HepG2 (cell line): ENCODE data around the gene TMX3. TPM values are rescaled to one million over a fixed set of nuclear protein-coding genes. Genes with fewer than 3 reads are reported as not detected.

ENCODE experiments used
- ATAC-seq: fragments of 200-7000 bp; cut with Tn5 transposase; 3 replicates; pipeline ENCODE4 v1.9.1; 2020; ENCODE audit warnings: mild to moderate bottlenecking, moderate library complexity
- BruUV-seq: library from RNA; stranded (reverse); fragments of 400-500 nt; replicated peaks from 2 replicates; lab custom pipeline; 2021; lab: Mats Ljungman, UMichigan
- CTCF ChIA-PET: fragments of 300-600 bp; formaldehyde crosslinking; extraction: SDS; loops from one replicate; lab custom pipeline; 2021; ENCODE audit warnings: low total read pairs, inconsistent platforms, low intra/inter-chr PET ratio; lab: Yijun Ruan, JAX
- POLR2A ChIA-PET: fragments of 350-600 bp; sonication (Branson Sonifier 250); formaldehyde crosslinking; loops from one replicate; lab custom pipeline; 2020; ENCODE audit warnings: antibody characterized with exemption, inconsistent platforms; lab: Yijun Ruan, JAX
- DNase-seq: peaks from one replicate; pipeline ENCODE4 v3.0.0-alpha.2; 2015; ENCODE audit warnings: low spot score
- FAIRE-seq: peaks from 3 replicates; lab custom pipeline; 2011; peaks lifted over from hg19 to GRCh38; lab: Jason Lieb, UNC
- H2AFZ ChIP-seq: one replicate; pipeline ENCODE4 v1.6.1; 2011; ENCODE audit warnings: low read length, inconsistent platforms
- H3K27ac ChIP-seq: fragments of 300-600 bp; 3 replicates; pipeline ENCODE4 v1.8.0; 2011; ENCODE audit warnings: mixed run types, mild to moderate bottlenecking, mixed read lengths, low read length, inconsistent platforms; ENCODE audit not compliant: insufficient read depth; ENCODE audit errors: extremely low read length
- H3K27me3 ChIP-seq, 2 experiments: fragments of 200-600 bp in 1 of 2; 2 replicates in 1 of 2; 3 replicates in 1 of 2; pipeline versions ENCODE4 v1.6.0 to v1.8.0; 2011; ENCODE audit warnings: low read length in 2 of 2, mild to moderate bottlenecking in 2 of 2, moderate library complexity in 2 of 2, inconsistent platforms in 1 of 2; ENCODE audit not compliant: insufficient read depth in 2 of 2, control insufficient read depth in 1 of 2
- H3K36me3 ChIP-seq, 2 experiments: fragments of 200-600 bp in 1 of 2; replicated peaks in 1 of 2; 2 replicates in 1 of 2; 3 replicates in 1 of 2; pipeline versions ENCODE4 v1.5.1 to v1.8.0; 2011; ENCODE audit warnings: low read length in 2 of 2, inconsistent platforms in 1 of 2; ENCODE audit not compliant: insufficient read depth in 2 of 2, control insufficient read depth in 1 of 2
- H3K4me1 ChIP-seq: 2 replicates; pipeline ENCODE4 v1.5.1; 2012; ENCODE audit warnings: low read length, inconsistent platforms; ENCODE audit not compliant: insufficient read depth
- H3K4me2 ChIP-seq: 2 replicates; pipeline ENCODE4 v1.6.0; 2011; ENCODE audit warnings: low read depth, low read length, inconsistent platforms
- H3K4me3 ChIP-seq, 3 experiments: fragments of 200-600 bp in 1 of 3; sonication (generic), shearing (Covaris generic) in 1 of 3; replicated peaks in 1 of 3; 2 replicates each; pipeline ENCODE4 v1.5.1; 2011 to 2016; ENCODE audit warnings: low read length in 3 of 3, inconsistent platforms in 2 of 3, low read depth in 2 of 3, mild to moderate bottlenecking in 2 of 3, control low read depth in 1 of 3, mixed read lengths in 1 of 3; ENCODE audit not compliant: insufficient read depth in 1 of 3
- H3K79me2 ChIP-seq: one replicate; pipeline ENCODE4 v1.6.1; 2011; ENCODE audit warnings: low read length, inconsistent platforms; ENCODE audit not compliant: insufficient read depth
- H3K9ac ChIP-seq: 2 replicates; pipeline ENCODE4 v1.6.0; 2011; ENCODE audit warnings: mild to moderate bottlenecking, low read depth, low read length, inconsistent platforms; ENCODE audit not compliant: insufficient read depth
- H3K9me3 ChIP-seq: 2 replicates; pipeline ENCODE4 v1.5.1; 2012; ENCODE audit warnings: mild to moderate bottlenecking, low read length
- H4K20me1 ChIP-seq: 2 replicates; pipeline ENCODE4 v1.6.0; 2011; ENCODE audit warnings: inconsistent platforms, mild to moderate bottlenecking, low read length, moderate library complexity; ENCODE audit not compliant: insufficient read depth
- ZNF138 ChIP-seq: sonication (generic); formaldehyde crosslinking; IDR thresholded peaks from 2 replicates; pipeline ENCODE4 v1.5.0; 2020; ENCODE audit warnings: mild to moderate bottlenecking, low read depth, missing genetic modification reagents
- ZNF7 ChIP-seq: IDR thresholded peaks from 2 replicates; pipeline ENCODE4 v1.6.1; 2016; ENCODE audit warnings: missing biosample characterization, missing genetic modification reagents
- WGBS: methylation state at CpG from one replicate; pipeline ENCODE4 v1.1.6; 2017; ENCODE audit warnings: low lambda C conversion rate; 5-methylcytosine and 5-hydroxymethylcytosine counted together
- in situ Hi-C: cut with HindIII; loops from 2 replicates; pipeline ENCODE4 v1.10.0; 2017; ENCODE audit warnings: low pct_unique_long_range_greater_than_20kb; ENCODE audit not compliant: extremely low pct_ligation_motif_present
- intact Hi-C: fragments of 100-400 bp; cut with micrococcal nuclease; formaldehyde crosslinking; loops from one replicate; pipeline ENCODE4 v1.10.0; 2022; ENCODE audit not compliant: unreplicated experiment
- polyA plus RNA-seq, 8 experiments: library from polyadenylated mRNA; depleted of rRNA in 3 of 8; stranded (reverse) in 7 of 8; unstranded in 1 of 8; fragments of >200 nt; fragmentation: Illumina TruSeq in 4 of 8; extraction: Trizol in 4 of 8; gene quantifications; 2 replicates each; pipeline versions ENCODE4 v1.2.1 to v1.2.3, GENCODE V29; 2011 to 2016; ENCODE audit warnings: low read depth in 4 of 8, missing spikeins in 1 of 8, mixed read lengths in 1 of 8; ENCODE audit not compliant: insufficient read depth in 1 of 8
- total RNA-seq, 5 experiments: library from RNA; depleted of rRNA; stranded (reverse); fragments of >200 nt; fragmentation: Illumina TruSeq; extraction: Trizol; gene quantifications; 2 replicates each; pipeline ENCODE4 v1.2.3, GENCODE V29; 2016; ENCODE audit warnings: low read depth in 1 of 5
- TF ChIP-seq, protein P1 (sequence below): sonication (generic); formaldehyde crosslinking; IDR thresholded peaks from 2 replicates; pipeline ENCODE4 v1.4.0; 2020; ENCODE audit warnings: missing genetic modification reagents
- TF ChIP-seq, protein P2 (sequence below): sonication (generic); formaldehyde crosslinking; IDR thresholded peaks from 2 replicates; pipeline ENCODE4 v1.5.1; 2020; ENCODE audit warnings: mild to moderate bottlenecking, missing genetic modification reagents, borderline replicate concordance

Gene TMX3
- total and polyA plus RNA-seq, 2 of the 13 experiments (the other 11 are each of a cell fraction or from before 2014, with no cell fraction given): 12.9 to 25.0 TPM

DNA sequence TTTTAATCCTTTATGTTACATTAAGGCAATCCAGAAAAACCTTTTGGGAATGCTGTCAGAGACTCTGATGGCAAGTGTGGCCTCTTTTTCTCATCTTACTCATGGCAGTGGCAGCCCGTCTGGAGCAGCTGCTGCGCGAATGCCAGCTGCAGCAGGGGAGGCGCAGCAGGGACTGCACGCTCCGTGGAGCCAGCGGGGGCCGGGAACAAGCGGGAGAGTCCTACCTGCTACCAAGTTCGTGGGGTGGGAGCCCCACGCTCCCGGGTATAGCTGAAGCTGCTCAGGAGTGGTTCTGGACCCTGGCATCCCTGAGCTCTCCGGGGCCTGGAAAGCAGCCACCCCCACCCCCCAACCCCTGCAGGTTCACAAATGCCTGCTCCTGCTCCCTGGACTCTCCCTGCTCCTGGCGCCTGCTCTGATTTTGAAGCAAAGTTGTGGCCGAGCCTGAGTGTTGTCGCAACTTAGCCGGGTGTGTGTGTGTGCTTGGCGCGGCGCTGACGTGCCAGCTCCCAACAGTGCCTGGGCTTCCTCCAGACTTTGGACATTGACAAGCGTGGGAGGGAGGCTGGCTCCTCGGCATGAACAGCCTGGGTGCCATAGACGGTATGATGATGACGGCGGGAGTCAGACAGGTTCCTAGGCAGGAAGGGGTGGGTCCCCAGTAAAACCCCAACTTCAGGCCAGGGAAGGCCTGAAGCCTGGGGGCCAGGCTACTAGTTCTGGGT, 21.7 kb downstream of the TMX3 start (continued):
- TF ChIP-seq, protein P1, sequence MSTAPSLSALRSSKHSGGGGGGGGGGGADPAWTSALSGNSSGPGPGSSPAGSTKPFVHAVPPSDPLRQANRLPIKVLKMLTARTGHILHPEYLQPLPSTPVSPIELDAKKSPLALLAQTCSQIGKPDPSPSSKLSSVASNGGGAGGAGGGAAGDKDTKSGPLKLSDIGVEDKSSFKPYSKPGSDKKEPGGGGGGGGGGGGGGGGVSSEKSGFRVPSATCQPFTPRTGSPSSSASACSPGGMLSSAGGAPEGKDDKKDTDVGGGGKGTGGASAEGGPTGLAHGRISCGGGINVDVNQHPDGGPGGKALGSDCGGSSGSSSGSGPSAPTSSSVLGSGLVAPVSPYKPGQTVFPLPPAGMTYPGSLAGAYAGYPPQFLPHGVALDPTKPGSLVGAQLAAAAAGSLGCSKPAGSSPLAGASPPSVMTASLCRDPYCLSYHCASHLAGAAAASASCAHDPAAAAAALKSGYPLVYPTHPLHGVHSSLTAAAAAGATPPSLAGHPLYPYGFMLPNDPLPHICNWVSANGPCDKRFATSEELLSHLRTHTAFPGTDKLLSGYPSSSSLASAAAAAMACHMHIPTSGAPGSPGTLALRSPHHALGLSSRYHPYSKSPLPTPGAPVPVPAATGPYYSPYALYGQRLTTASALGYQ (CRISPR knock-in tag): no peak
- TF ChIP-seq, all 625 proteins: peak for 1

DNA sequence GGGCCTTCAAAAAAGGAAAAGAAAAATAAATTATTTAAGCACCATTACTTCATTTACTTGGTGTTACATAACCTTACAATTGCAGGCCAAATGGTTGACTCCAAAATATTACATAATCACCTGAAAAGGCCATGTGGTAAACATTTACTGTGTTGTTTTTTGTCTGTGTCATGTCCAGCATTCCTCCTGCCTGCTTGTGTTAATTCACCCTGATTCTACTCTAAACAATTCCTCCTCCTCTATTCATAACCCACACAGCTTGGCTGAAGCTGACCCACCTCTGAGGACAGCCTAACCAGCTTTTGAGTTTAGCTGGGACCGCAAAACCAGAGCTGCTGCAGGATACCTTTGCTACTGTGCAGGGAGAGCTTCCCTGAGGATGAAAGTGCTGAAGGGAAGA, 35.4 kb downstream of the TMX3 start:
- Histone ChIP-seq H3K27me3 (no peaks in the 10 kb centered on the region), H3K36me3 (peaks cover 0 to 43% of the 10 kb centered on the region in 2 experiments; a peak in 4 of 5 replicates), H3K4me1 (no peaks in the 10 kb centered on the region), H4K20me1 (no peaks in the 10 kb centered on the region), H3K4me2 (no peak overlapping the region), H3K4me3 (no peak overlapping the region), H3K79me2 (no peaks in the 10 kb centered on the region), H2AFZ (no peak overlapping the region), H3K9me3 (no peaks in the 10 kb centered on the region), H3K9ac (no peak overlapping the region), H3K27ac (no peak overlapping the region)
- no peak for FAIRE-seq
- POLR2A ChIA-PET: no interaction called here
- intact Hi-C loops: no loop called here
- no peak for TF ChIP-seq ZNF138 (CRISPR knock-in tag)
- peak; percentile 73 for TF ChIP-seq ZNF7 (CRISPR knock-in tag)
- ATAC-seq: no peak
- in situ Hi-C loops: no loop called here
- WGBS: 85% methylated on average over 1 of the region's 1 CpG
- no TSS peak for BruUV-seq
- CTCF ChIA-PET: no interaction called here
- DNase-seq: no peak

DNA sequence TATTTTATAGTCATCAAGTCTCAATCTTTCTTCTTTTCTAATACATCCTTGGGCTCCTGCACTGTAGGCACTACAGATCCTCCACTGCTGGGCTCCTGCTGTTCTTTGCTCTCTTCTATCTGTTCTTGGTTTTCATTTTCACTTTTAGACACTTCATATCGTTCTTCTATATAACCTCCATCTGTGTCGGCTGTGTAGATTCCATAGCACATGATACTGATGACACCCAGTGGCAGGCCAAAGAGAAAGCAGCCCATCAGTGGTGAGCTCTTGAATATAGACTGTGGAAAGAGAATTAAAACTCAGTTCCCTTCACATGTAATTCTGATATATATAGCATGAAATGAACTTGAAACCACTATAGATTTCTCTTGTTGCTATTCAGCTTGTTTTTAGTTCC, 38.0 kb downstream of the TMX3 start:
- in situ Hi-C loops: no loop called here
- Histone ChIP-seq H3K4me1 (no peaks in the 10 kb centered on the region), H3K36me3 (peaks cover 0 to 35% of the 10 kb centered on the region in 2 experiments; a peak in 2 of 5 replicates), H3K27me3 (no peaks in the 10 kb centered on the region), H3K4me3 (no peak overlapping the region), H2AFZ (no peak overlapping the region), H3K4me2 (no peak overlapping the region), H3K9ac (no peak overlapping the region), H3K27ac (no peak overlapping the region), H3K79me2 (no peaks in the 10 kb centered on the region), H3K9me3 (no peaks in the 10 kb centered on the region), H4K20me1 (no peaks in the 10 kb centered on the region)
- ChIA-PET CTCF (no interaction called here), POLR2A (no interaction called here)
- no peak for DNase-seq
- TF ChIP-seq, protein P2, sequence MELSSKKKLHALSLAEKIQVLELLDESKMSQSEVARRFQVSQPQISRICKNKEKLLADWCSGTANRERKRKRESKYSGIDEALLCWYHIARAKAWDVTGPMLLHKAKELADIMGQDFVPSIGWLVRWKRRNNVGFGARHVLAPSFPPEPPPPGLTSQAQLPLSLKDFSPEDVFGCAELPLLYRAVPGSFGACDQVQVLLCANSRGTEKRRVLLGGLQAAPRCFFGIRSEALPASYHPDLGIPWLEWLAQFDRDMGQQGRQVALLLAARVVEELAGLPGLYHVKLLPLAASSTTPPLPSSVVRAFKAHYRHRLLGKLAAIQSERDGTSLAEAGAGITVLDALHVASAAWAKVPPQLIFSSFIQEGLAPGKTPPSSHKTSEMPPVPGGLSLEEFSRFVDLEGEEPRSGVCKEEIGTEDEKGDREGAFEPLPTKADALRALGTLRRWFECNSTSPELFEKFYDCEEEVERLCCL (CRISPR knock-in tag): no peak
- intact Hi-C loops: no loop called here
- BruUV-seq: no TSS peak
- 93% methylated on average over 2 of the region's 2 CpGs for WGBS
- no peak for FAIRE-seq
- no peak for ATAC-seq
